Right lobe of liver (tissue), 4 donors: ENCODE data around the gene ZBTB4.

ENCODE experiments used
- POLR2A ChIP-seq: fragments of 450-650 bp; IDR thresholded peaks from one replicate; pipeline ENCODE4 v1.6.1; 2017; ENCODE audit warnings: antibody characterized with exemption, mild to moderate bottlenecking
- TF ChIP-seq, protein P1 (sequence below), 4 donors: fragments of 200-600 bp in 3 of 4; fragments of 450-650 bp in 1 of 4; IDR thresholded peaks; one replicate each; pipeline versions ENCODE4 v1.5.1 to v1.8.0; 2016 to 2022; ENCODE audit warnings: antibody characterized with exemption in 4 of 4, mild to moderate bottlenecking in 2 of 4
- donor health status: DM: no; HTN: no; CAD: no.
- donor health status: DM: no; HTN: no; CAD: no.
- donor health status: DM: no; HTN: yes; CAD: no.

DNA sequence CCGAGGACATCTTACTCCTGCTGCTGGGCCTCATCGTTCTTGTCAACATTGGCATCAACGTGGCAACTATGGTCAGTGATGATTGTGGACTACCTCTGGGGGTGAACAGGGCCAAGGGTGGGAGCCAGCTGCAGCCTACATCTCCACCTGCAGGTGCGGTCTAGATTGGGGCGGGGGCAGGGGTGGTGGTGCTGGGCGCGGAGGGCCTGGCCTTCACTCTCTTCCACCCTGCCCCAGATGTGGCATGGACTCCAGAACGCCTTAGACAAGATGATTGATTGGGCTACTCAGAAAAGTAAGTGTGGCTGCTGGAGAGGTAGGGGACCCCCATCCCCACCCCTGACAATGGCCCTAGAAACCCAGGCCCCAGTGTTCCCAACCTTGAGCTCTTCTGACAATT lies 53.7 kb downstream of the ZBTB4 start:
- TF ChIP-seq, protein P1, sequence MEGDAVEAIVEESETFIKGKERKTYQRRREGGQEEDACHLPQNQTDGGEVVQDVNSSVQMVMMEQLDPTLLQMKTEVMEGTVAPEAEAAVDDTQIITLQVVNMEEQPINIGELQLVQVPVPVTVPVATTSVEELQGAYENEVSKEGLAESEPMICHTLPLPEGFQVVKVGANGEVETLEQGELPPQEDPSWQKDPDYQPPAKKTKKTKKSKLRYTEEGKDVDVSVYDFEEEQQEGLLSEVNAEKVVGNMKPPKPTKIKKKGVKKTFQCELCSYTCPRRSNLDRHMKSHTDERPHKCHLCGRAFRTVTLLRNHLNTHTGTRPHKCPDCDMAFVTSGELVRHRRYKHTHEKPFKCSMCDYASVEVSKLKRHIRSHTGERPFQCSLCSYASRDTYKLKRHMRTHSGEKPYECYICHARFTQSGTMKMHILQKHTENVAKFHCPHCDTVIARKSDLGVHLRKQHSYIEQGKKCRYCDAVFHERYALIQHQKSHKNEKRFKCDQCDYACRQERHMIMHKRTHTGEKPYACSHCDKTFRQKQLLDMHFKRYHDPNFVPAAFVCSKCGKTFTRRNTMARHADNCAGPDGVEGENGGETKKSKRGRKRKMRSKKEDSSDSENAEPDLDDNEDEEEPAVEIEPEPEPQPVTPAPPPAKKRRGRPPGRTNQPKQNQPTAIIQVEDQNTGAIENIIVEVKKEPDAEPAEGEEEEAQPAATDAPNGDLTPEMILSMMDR (IDR thresholded peaks at IDR 0.05): no peak
- TF ChIP-seq POLR2A: no peak
